ENCODE results near the gene ANKFY1.
"Not testable (repeated sequence)": the region's sequence is repeated elsewhere in the genome, so short reads cannot be mapped to it uniquely, and the experiment has no call there.

ANKFY1 gene

DNA sequence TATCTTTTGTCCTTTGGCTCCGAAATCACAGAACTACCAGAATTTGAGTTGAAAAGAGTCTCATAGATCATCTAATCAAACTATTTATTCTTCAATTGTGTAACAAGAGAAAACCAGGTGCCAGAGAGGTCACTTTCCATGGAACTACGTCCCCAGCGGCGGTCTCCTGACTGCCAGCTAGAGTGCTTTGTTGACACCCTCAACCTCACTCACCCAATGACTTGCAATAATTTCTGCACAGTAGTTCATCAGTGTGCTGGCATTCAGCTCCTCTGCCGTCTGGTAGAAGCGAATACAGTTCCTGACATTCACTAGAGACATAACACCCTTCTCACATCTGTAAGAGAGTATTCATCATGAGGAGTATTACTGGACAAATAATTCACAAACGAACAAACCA is 54.2 kb downstream of the ANKFY1 start:
- no peaks in the 10 kb centered on the region for H3K9me3 ChIP-seq (replicated peaks; ENCODE audit: low read length)
- H3K4me3 ChIP-seq (ENCODE audit: low read length), result no peak overlapping the region
- H3K36me3 ChIP-seq (ENCODE audit: insufficient read depth, low read length), result peaks cover 34% of the 10 kb centered on the region
- H3K27me3 ChIP-seq (ENCODE audit: control insufficient read depth, insufficient read depth, low read length), result no peaks in the 10 kb centered on the region
- no peak overlapping the region for H3K9ac ChIP-seq (ENCODE audit: low read depth, low read length)
- H3K4me2 ChIP-seq (ENCODE audit: low read length), result no peak overlapping the region
- peaks cover 15% of the 10 kb centered on the region for H3K4me1 ChIP-seq (ENCODE audit: control insufficient read depth, insufficient read depth, low read length)

DNA sequence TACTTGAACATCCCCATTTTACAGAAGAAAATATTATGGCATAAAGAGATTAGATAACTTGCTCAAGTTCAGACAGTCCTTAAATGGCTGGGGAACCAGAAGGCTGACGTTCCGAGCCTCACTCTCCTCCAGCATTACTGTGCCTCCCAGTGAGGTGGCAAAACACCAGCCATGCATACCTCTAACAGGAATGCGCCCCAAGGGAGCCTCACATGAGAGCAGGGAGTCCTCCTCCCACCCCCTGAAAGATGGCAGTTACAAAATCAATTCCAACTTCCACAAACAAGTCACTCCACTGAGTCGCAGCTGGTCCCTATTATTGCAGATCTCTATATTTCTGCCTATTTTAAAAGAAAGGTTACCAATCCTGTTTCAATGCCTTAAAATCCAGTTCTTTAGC is 55.5 kb downstream of the ANKFY1 start:
- peaks cover 34% of the 10 kb centered on the region for H3K36me3 ChIP-seq (ENCODE audit: insufficient read depth, low read length)
- H3K9ac ChIP-seq (ENCODE audit: low read depth, low read length), result no peak overlapping the region
- H3K4me3 ChIP-seq (ENCODE audit: low read length), result no peak overlapping the region
- H3K9me3 ChIP-seq (replicated peaks; ENCODE audit: low read length), result no peaks in the 10 kb centered on the region
- no peaks in the 10 kb centered on the region for H3K27me3 ChIP-seq (ENCODE audit: control insufficient read depth, insufficient read depth, low read length)
- H3K4me2 ChIP-seq (ENCODE audit: low read length), result no peak overlapping the region
- H3K4me1 ChIP-seq (ENCODE audit: control insufficient read depth, insufficient read depth, low read length), result peaks cover 22% of the 10 kb centered on the region

DNA sequence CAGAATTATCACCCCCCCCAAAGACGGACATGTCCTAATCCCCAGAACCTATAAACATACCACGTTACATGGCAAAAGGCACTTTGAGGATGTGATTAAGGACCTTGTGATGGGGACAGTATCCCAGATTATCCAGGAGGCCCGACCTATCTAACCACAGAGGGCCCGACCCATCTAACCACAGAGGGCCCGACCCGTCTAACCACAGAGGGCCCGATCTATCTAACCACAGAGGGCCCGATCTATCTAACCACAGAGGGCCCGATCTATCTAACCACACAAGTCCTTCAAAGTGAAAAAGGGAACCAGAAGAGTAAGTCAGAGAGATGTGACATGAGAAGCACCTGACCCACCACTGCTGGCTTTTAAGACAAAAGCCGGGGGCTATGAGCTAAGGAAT is 56.8 kb downstream of the ANKFY1 start:
- Histone ChIP-seq H3K4me1 (ENCODE audit: control insufficient read depth, insufficient read depth, low read length) (peaks cover 22% of the 10 kb centered on the region), H3K27me3 (ENCODE audit: control insufficient read depth, insufficient read depth, low read length) (no peaks in the 10 kb centered on the region), H3K9ac (ENCODE audit: low read depth, low read length) (no peak overlapping the region), H3K4me2 (ENCODE audit: low read length) (no peak overlapping the region), H3K4me3 (ENCODE audit: low read length) (no peak overlapping the region), H3K9me3 (replicated peaks; ENCODE audit: low read length) (no peaks in the 10 kb centered on the region), H3K36me3 (ENCODE audit: insufficient read depth, low read length) (peaks cover 30% of the 10 kb centered on the region)

DNA sequence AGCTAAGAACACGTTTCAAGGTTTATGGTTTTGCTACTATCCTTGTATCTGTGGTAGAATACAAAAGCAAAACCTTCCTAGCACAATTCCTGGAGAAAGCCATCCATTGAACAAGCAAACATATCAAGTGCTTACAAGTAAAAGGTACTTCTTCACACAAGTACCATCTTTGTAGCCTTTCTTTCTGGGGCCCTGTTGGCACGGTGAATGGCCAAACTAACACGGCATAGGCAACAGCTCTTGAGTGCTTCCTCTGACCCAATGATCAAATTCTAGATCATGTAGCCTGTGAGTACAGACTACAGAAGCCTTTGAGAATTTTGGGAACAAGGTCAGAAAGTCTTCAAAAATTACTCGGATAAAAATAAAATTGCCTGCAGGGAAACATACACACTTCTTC is 57.9 kb downstream of the ANKFY1 start:
- no peaks in the 10 kb centered on the region for H3K9me3 ChIP-seq (replicated peaks; ENCODE audit: low read length)
- H3K9ac ChIP-seq (ENCODE audit: low read depth, low read length), result no peak overlapping the region
- H3K27me3 ChIP-seq (ENCODE audit: control insufficient read depth, insufficient read depth, low read length), result no peaks in the 10 kb centered on the region
- no peak overlapping the region for H3K4me3 ChIP-seq (ENCODE audit: low read length)
- no peak overlapping the region for H3K4me2 ChIP-seq (ENCODE audit: low read length)
- H3K4me1 ChIP-seq (ENCODE audit: control insufficient read depth, insufficient read depth, low read length), result peaks cover 22% of the 10 kb centered on the region
- H3K36me3 ChIP-seq (ENCODE audit: insufficient read depth, low read length), result peaks cover 30% of the 10 kb centered on the region

DNA sequence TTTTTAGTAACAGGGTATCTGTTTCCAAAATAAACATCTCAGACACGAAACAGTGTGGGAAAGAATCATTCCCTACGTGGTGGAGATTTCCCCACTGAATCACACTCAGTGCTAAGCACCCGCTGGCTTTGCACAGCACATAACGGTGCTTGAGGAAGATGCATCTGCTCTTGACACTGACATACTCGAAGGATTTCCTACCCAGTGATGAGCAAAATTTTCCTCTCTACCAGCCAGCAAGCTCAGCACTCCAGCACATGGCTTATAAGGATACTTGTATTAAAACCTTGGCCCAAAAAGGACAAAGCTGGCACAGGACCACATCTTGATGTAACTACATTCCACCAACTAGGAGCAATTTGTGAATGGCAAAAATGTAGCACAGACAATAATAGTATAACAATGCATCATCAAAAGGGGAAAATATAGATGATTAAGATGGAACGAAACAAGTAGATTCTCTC is 59.0 kb downstream of the ANKFY1 start:
- no peaks in the 10 kb centered on the region for H3K9me3 ChIP-seq (replicated peaks; ENCODE audit: low read length)
- H3K4me2 ChIP-seq (ENCODE audit: low read length), result peak overlapping the region; percentile 42
- H3K4me1 ChIP-seq (ENCODE audit: control insufficient read depth, insufficient read depth, low read length), result peaks cover 22% of the 10 kb centered on the region
- no peak overlapping the region for H3K4me3 ChIP-seq (ENCODE audit: low read length)
- H3K36me3 ChIP-seq (ENCODE audit: insufficient read depth, low read length), result peaks cover 37% of the 10 kb centered on the region
- H3K9ac ChIP-seq (ENCODE audit: low read depth, low read length), result peak overlapping the region; percentile 60
- H3K27me3 ChIP-seq (ENCODE audit: control insufficient read depth, insufficient read depth, low read length), result no peaks in the 10 kb centered on the region

DNA sequence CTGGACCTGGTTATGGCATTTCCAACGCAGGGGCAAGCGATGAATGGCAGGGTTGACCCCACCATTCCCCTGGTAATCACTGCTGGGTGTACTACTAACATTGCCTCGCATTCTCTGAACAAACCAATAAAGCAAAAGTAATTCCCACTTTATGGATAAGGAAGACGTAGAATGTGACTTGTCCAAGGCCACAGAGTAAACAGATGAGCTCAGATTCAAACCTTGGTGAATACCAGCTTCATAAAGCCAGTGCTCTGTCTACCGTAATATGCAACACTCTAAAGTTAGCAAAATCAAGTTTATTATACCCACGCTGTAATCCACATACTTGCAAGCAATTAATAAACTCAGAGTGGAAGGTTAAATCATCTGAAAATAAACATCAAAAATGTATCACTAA is 59.6 kb downstream of the ANKFY1 start:
- Histone ChIP-seq H3K4me2 (ENCODE audit: low read length) (peak overlapping the region; percentile 55), H3K4me1 (ENCODE audit: control insufficient read depth, insufficient read depth, low read length) (peaks cover 22% of the 10 kb centered on the region), H3K9me3 (replicated peaks; ENCODE audit: low read length) (no peaks in the 10 kb centered on the region), H3K36me3 (ENCODE audit: insufficient read depth, low read length) (peaks cover 33% of the 10 kb centered on the region), H3K27me3 (ENCODE audit: control insufficient read depth, insufficient read depth, low read length) (no peaks in the 10 kb centered on the region), H3K4me3 (ENCODE audit: low read length) (no peak overlapping the region), H3K9ac (ENCODE audit: low read depth, low read length) (peak overlapping the region; percentile 68)

DNA sequence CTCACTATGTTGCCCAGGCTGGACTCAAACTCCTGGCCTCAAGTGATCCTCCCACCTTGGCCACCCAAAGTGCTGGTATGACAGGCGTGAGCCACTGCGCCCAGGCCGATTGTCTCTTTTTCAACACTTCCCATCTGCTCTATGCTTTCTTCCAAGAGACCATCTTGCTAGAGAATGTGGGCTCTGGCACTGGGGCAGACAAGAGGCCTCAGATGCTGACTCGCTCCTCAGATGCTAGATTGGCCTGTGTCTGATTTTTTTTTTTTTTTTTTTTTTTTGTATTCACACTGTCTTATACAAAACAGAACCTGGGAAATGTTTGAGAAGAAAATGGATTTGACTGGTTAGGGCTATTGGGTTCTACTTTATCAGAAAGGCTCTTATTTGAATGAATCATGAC is 62.6 kb downstream of the ANKFY1 start:
- peaks cover 30% of the 10 kb centered on the region for H3K36me3 ChIP-seq (ENCODE audit: insufficient read depth, low read length)

DNA sequence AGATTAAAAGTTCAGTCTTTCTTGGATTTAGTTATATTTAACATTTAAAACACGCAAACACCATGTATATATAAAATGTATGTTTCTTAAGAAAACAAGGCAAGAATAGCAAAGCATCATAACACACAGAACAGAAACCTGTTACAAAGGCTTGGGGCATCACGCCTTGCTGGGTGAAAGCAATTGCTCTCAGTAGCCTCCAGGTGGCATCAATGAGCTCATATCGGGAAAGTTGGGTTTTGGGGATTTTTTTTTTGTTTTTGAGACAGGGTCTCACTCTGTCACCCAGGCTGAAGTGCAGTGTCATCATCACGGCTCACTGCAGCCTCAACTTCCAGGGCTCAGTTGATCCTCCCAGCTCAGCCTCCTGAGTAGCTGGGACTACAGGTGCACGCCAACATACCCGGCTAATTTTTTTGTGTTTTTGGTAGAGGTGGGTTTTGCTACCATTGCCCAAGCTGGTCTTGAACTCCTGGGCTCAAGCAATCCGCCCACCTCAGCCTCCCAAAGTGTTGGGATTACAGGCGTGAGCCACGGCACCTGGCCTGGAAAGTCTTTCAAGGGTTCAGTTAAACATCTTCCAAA is 63.9 kb downstream of the ANKFY1 start:
- Histone ChIP-seq H3K4me3 (ENCODE audit: low read length) (no peak overlapping the region), H3K27me3 (ENCODE audit: control insufficient read depth, insufficient read depth, low read length) (no peaks in the 10 kb centered on the region), H3K36me3 (ENCODE audit: insufficient read depth, low read length) (peaks cover 25% of the 10 kb centered on the region), H3K9me3 (replicated peaks; ENCODE audit: low read length) (no peaks in the 10 kb centered on the region), H3K9ac (ENCODE audit: low read depth, low read length) (no peak overlapping the region), H3K4me1 (ENCODE audit: control insufficient read depth, insufficient read depth, low read length) (peaks cover 25% of the 10 kb centered on the region), H3K4me2 (ENCODE audit: low read length) (no peak overlapping the region)

More for the DNA sequence above, 62.6 kb downstream of the ANKFY1 start:
- no peaks in the 10 kb centered on the region for H3K9me3 ChIP-seq (replicated peaks; ENCODE audit: low read length)
- H3K9ac ChIP-seq (ENCODE audit: low read depth, low read length), result no peak overlapping the region
- H3K27me3 ChIP-seq (ENCODE audit: control insufficient read depth, insufficient read depth, low read length), result no peaks in the 10 kb centered on the region
- H3K4me2 ChIP-seq (ENCODE audit: low read length), result no peak overlapping the region
- peaks cover 17% of the 10 kb centered on the region for H3K4me1 ChIP-seq (ENCODE audit: control insufficient read depth, insufficient read depth, low read length)
- no peak overlapping the region for H3K4me3 ChIP-seq (ENCODE audit: low read length)

DNA sequence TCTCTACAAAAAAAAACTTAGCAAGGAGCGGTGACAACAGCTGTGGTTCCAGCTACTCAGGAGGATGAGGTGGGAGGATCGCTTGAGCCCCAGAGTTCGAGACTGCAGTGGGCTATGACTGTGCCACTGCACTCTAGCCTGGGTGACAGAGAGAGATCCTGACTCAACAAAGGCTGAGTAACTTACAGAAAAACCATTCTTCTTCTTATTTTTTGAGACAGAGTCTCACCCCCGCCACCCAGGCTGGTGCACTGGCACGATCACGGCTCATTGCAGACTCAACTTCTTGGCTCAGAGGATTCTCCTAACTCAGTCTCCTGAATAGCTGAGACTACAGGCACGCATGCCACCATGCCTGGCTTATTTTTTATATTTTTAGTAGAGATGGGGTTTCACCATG is 64.8 kb downstream of the ANKFY1 start:
- Histone ChIP-seq H3K4me2 (ENCODE audit: low read length) (no peak overlapping the region), H3K27me3 (ENCODE audit: control insufficient read depth, insufficient read depth, low read length) (no peaks in the 10 kb centered on the region)

DNA sequence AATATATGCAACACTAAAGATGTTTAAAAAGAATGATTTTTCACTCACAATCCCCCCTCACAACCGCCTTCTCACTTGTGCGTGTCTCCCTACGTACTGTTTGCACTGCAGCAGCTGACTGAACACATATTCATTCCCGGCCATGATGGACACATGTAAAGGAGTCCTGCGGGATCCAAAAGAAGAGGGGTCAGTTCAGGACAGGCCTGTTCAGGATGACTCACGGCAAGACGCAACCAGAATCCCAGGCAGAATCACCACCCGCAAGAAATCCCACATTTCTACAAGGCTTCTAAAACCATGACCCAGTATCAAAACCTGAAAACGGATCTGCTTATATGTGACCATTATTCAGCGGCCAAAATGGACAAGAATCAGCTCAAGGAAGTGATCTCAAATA is 68.5 kb downstream of the ANKFY1 start:
- no peaks in the 10 kb centered on the region for H3K9me3 ChIP-seq (replicated peaks; ENCODE audit: low read length)
- H3K36me3 ChIP-seq (ENCODE audit: insufficient read depth, low read length), result peaks cover 33% of the 10 kb centered on the region
- peak overlapping the region; percentile 58 for H3K9ac ChIP-seq (ENCODE audit: low read depth, low read length)
- H3K4me1 ChIP-seq (ENCODE audit: control insufficient read depth, insufficient read depth, low read length), result peaks cover 16% of the 10 kb centered on the region
- peak overlapping the region; percentile 71 for H3K4me2 ChIP-seq (ENCODE audit: low read length)
- H3K4me3 ChIP-seq (ENCODE audit: low read length), result peak overlapping the region; percentile 28
- H3K27me3 ChIP-seq (ENCODE audit: control insufficient read depth, insufficient read depth, low read length), result no peaks in the 10 kb centered on the region

More for the DNA sequence above, 64.8 kb downstream of the ANKFY1 start:
- Histone ChIP-seq H3K4me3 (ENCODE audit: low read length) (no peak overlapping the region), H3K4me1 (ENCODE audit: control insufficient read depth, insufficient read depth, low read length) (peaks cover 20% of the 10 kb centered on the region), H3K9ac (ENCODE audit: low read depth, low read length) (no peak overlapping the region), H3K9me3 (replicated peaks; ENCODE audit: low read length) (no peaks in the 10 kb centered on the region), H3K36me3 (ENCODE audit: insufficient read depth, low read length) (peaks cover 30% of the 10 kb centered on the region)

DNA sequence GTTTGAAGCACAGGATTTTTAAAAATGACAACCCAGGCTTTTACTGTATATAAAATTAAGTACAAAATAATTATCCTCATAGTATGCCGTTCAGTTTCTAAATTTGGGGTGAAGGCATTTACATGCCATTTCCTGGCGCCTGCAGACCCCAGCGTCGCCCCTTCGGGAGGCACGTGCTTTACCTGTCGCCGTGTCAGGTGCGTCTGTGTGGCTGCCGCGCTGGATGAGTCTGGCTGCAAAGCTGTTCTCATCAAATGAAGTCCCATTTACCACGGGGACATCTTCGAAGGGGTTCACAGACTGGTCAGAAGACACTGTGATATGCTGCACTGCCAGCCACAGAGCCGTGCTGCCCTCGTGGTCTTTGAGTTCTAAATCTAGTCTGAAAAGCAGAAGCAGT is 69.0 kb downstream of the ANKFY1 start:
- Histone ChIP-seq H3K9me3 (replicated peaks; ENCODE audit: low read length) (no peaks in the 10 kb centered on the region), H3K4me1 (ENCODE audit: control insufficient read depth, insufficient read depth, low read length) (peaks cover 16% of the 10 kb centered on the region), H3K9ac (ENCODE audit: low read depth, low read length) (no peak overlapping the region), H3K4me3 (ENCODE audit: low read length) (no peak overlapping the region), H3K27me3 (ENCODE audit: control insufficient read depth, insufficient read depth, low read length) (no peaks in the 10 kb centered on the region), H3K4me2 (ENCODE audit: low read length) (no peak overlapping the region), H3K36me3 (ENCODE audit: insufficient read depth, low read length) (peaks cover 33% of the 10 kb centered on the region)

DNA sequence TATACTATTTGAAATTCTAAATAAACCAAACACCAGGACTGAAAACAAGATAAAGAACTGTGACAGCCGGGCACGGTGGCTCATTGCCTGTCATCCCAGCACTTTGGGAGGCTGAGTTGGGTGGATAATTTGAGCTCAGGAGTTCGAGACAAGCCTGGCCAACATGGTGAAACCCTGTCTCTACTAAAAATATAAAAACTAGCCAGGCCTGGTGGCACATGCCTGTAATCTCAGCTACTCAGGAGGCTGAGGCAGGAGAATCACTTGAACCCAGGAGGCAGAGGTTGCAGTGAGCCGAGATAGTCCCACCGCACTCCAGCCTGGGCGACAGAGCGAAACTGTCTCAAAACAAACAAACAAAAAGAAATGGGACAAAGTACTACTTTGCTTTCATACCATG is 73.0 kb downstream of the ANKFY1 start:
- H3K4me2 ChIP-seq (ENCODE audit: low read length); H3K27me3 ChIP-seq (ENCODE audit: control insufficient read depth, insufficient read depth, low read length); H3K9ac ChIP-seq (ENCODE audit: low read depth, low read length); H3K4me1 ChIP-seq (ENCODE audit: control insufficient read depth, insufficient read depth, low read length); H3K4me3 ChIP-seq (ENCODE audit: low read length); H3K9me3 ChIP-seq (replicated peaks; ENCODE audit: low read length): not testable (repeated sequence)
- peaks cover 55% of the 10 kb centered on the region for H3K36me3 ChIP-seq (ENCODE audit: insufficient read depth, low read length)
